HG03432 (cell line): ENCODE results near the gene EYS.

Experiments
- ATAC-seq: cut with Tn5 transposase; IDR thresholded peaks from one replicate; pipeline ENCODE4 v1.9.1; 2021; ENCODE audit warnings: mild to moderate bottlenecking, moderate library complexity; ENCODE audit not compliant: unreplicated experiment

EYS gene

DNA sequence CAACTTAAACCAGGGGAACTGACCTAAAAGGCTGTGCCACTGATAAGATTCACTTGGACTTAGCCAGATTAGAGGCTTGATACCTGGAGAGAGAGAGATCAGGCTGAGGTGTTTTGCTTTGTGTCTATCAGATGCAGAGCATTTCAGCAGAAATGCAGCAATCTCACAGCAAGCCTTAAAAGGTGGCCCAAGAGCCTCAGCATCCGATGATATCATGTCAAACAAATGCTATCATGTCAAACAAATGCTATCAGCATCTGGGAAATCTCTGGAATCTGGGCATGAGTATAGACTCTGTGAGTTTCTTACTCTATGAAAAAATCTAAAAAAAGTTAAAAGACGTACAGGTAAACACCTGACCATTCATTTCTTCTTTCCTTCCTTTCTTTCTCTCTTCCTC, 718.9 kb downstream of the EYS start:
- ATAC-seq = no peak

DNA sequence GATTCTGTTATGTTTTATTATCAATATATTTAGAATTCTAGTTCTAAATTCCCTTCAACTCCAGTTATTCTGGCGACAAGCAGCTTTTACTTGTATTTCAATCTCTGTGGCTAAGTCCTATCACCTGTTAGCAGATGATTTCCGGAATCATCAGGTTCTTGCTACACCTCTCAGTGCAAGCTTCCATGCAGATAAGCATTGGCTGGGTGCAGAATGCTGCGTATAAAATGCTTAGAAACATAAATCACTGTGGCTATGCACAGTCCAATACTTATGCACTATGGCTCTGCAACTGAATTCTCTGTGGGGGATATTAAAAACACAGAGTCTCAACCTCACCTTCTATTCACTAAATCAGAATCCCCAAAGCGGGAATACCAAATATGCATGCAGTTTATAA, 720.0 kb downstream of the EYS start:
- ATAC-seq = no peak

DNA sequence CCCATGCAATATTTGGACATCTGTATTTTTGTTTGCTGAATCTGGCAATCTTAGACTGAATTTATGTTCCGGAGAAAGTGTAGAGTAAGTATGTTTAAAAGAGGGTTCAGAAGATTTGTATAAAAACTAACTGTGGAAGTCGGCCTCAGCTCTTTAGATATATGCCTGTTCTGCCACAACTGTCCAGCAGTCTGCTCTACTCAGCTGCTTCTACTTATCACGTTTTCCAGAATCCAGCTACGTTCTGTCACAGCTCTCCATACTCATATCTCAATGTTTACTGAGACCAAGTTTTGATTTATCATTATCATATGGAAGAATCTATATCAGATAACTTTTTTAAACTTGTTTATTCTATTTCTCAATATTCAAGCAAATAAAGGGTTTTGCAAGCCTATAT, 721.3 kb downstream of the EYS start:
- no peak for ATAC-seq

DNA sequence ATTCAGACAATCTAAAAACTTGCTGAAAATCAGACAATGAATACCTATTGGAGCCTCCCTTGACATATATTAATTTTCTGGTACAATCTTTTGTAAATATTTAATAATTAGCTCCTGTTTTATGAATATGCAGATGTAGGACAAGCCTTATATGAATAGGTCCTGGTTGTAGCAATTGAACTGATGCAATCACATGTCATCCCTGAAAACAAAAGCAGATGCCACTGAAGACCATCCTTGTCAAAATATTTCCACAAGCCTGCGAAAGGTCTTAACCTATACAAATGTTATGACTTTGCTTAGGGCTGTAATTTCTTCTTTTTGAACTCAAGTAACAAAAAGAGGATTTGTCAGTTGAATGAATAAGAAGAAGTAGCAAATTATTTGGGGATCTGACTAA, 722.1 kb downstream of the EYS start:
- no peak for ATAC-seq

- no peak for ATAC-seq
Measured at GRCh38 chr6:64983089-64983488, 723.9 kb downstream of the EYS start.

GRCh38 chr6:64973142-64973541, 733.9 kb downstream of the EYS start:
- ATAC-seq = no peak

DNA sequence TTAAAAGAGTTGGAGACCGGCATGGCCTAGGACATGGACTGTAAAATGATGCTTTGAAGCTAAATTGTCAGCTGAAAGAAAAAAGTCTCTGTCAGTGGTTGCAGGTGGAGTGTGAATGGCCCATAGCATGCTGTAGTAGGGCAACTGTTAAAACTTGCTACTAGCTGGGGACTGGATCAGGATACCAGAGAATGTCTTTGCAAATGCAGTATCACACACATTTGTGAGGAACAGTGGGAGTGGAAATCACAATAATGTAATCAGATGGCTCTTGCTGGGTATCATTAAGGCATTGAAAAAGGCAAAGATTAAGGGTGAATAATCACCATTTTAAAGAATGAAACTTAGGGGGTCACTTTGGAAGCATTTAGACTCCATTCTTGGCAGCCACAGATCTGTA, 737.9 kb downstream of the EYS start:
- ATAC-seq = no peak

DNA sequence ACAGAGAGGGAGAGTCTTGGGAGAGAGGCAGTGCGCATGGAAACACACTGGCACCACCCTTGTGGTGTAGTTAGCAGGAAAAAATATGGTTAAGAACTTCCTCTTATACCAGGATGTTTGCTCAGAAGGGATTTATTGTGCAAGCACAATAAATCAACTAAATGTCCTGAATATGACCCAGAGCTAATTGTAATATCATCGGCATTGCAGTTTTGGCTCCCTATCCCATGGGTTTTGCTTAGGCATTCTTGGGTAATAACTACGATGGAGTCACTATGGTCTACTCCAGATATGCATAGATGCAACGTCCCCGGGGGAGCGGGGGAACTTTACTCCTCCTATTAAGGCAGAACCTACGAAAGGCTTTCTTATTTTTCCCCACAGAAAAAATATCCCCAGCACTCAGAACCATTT, 751.6 kb downstream of the EYS start:
- ATAC-seq = no peak

DNA sequence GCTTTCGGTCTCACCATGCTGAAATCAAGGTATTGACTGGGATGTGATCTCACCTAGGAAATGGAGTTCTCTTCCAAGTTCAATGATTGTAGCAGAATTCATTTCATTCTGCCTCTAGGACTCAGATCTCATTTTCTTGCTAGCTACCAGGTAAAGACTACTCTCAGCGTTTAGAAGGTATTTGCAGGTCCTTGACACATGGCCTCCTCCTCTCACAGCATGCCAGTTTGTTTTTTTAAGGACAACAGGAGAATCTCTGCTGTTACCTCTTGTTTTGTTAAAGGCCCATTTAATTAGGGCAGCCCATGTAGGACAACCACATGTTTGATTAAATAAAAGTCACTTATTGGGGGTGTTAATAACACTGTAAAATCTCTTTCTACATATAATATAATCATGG, 757.8 kb downstream of the EYS start:
- no peak for ATAC-seq

GRCh38 chr6:64948261-64948660, 758.8 kb downstream of the EYS start:
- ATAC-seq = no peak

DNA sequence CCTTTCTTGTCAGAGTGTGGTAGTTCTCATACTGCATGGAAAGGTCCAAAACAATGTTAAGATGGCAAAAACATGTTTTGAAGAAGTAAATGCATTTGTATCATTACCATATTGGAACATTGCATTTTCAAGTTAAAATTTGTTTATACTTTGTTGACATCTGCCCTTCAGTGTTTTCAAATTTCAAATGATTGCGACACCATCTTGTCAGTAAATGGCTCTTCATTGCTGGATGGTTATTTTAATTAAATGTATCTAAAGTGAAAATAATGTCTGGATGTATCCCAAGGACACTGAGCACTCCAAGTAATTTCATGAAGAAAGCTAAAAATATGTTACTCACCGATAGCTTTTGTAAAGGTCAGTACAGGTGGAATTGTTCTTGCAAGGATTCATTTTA, 761.6 kb downstream of the EYS start:
- no peak for ATAC-seq

GRCh38 chr6:64932486-64932885, 774.5 kb downstream of the EYS start:
- no peak for ATAC-seq

DNA sequence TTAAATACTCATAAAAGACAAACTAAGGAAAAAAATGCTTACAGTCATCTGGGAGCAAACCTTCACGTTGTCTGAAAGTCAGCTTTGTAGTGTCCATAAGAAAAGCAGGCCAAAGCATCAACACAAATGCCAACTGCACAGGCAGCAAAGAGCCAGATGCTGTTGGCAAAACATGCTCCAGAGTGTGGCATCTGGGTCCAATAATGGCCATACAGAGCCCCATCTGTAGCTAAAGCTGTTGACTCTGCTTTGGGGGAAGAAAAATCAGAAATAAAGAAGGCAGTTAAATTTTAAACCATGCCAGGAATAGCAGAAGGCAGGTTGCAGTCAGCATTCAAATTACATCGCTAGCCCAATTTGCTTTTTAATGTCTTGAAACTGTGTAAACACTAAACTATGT, 776.3 kb downstream of the EYS start:
- ATAC-seq = no peak

DNA sequence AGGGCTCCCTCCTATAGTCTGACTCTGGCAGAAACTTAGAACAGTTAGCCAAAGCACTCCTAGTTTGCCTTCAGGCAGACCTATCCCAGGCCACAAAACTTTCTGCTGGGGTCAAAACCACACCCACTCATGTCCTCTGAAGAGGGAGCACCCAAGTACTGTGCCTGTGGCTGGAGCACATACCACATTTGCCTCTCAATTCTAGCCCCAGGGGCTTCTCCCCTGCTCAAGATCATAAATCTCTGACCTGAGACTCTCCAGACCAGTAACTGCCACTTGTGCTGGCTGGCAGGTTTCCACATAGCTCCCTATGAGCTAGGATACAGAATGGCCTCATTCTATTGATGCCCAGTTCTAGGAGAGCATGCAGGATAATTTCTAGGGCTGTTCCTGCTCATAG, 781.0 kb downstream of the EYS start:
- no peak for ATAC-seq

- no peak for ATAC-seq
Measured at GRCh38 chr6:64920257-64920656, 786.8 kb downstream of the EYS start.

- no peak for ATAC-seq
Measured at GRCh38 chr6:64914124-64914523, 792.9 kb downstream of the EYS start.

DNA sequence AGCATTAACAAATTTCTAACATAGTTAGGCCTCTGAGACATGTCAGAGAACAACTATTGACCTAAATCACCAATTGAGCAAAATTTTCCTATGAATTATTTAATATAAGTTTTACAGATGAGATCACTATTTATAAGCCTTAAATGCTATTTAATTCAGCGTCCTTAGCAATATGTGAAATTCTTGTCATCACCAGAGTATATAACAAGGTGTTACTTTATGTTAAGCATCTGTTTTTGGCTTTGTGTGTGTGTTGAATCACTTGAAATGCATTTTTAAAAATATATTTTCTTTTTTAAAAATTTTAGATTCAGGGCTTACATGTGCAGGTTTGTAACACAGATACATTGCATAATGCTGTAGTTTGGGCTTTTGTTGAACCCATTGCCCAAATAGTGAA, 794.1 kb downstream of the EYS start:
- ATAC-seq = no peak

DNA sequence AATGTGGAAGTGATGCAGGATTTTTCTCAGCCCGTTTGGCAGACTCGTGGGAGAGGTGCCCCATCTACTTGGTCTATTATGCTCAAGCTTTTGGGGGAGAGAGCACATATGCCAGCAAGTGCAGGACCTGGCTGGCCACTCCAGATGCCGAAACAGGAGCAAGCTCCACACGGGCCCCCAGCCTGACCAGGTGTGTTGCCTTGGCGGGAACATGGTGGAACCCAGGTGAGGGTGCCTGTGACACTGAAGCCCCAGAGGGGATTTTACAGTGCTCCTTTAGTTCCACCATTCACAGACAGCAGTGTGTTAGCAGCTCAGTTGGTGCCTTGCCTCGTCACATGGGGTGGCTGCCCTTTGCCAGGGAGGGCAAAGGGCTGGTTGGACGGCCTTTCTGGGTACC, 798.9 kb downstream of the EYS start:
- ATAC-seq = no peak

- ATAC-seq = no peak
Measured at GRCh38 chr6:64904616-64905015, 802.4 kb downstream of the EYS start.

DNA sequence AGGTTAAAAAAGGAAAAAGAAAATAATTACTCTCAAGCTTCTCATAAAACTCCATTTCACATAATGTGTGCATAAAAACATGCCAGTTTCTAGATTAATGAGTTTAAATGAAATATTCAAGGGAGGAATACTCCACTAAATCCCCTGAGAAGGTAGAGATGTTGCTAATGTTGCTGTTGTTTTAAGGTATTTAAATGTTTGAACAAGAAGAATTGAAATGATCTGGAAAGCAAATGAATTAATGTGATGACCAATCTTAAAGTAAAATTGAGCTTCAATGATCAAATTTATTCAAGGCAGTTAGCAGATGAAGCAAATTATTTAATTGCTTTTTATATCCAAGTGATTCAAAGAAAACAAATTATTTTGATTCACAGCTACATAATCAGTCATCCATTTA, 804.4 kb downstream of the EYS start:
- ATAC-seq = no peak

GRCh38 chr6:64896939-64897338, 810.1 kb downstream of the EYS start:
- no peak for ATAC-seq

DNA sequence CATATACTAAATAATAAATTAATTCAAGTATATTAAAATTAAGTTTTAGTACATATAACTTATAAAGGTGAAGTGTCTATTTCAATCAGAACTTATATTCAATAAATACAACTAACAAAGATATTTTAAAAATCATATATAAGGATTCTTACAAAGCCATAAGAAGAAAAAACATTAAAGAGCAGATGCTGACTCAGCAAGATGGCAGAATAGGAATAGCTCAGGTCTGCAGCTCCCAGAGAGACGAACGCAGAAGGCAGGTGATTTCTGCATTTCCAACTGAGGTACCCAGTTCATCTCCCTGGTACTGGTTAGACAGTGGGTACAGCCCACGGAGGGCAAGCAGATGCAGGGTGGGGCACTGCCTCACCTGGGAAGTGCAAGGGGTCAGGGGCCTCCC, 811.1 kb downstream of the EYS start:
- no peak for ATAC-seq

GRCh38 chr6:64890609-64891008, 816.4 kb downstream of the EYS start:
- no peak for ATAC-seq

- ATAC-seq = no peak
Measured at GRCh38 chr6:64889144-64889543, 817.9 kb downstream of the EYS start.
